ENCODE measurements around the gene WWC2. TPM values are rescaled to one million over a fixed set of nuclear protein-coding genes. Genes with fewer than 3 reads are reported as not detected.

WWC2 gene
- total RNA-seq, 1 experiment from 2014 or later, result 39.1 TPM

- H3K4me2 ChIP-seq (ENCODE audit: low read length), result no peak overlapping the region
- no peak overlapping the region for H3K27ac ChIP-seq (ENCODE audit: low read depth, low read length)
- no peaks in the 10 kb centered on the region for H3K4me1 ChIP-seq (ENCODE audit: control insufficient read depth in 1 of 2, insufficient read depth in 2 of 2, low read length in 2 of 2)
- BruUV-seq (replicated peaks), result no TSS peak
- ChIA-PET RAD21 (ENCODE audit: low non-redundant PET in 1 of 2, low total read pairs in 2 of 2, uncharacterized antibody in 2 of 2, unreplicated experiment in 2 of 2) (no interaction called here), CTCF (no interaction called here), POLR2A (no interaction called here)
- H3K4me3 ChIP-seq (replicated peaks in 1 of 2; ENCODE audit: low read depth in 1 of 2, low read length in 2 of 2), result no peak overlapping the region
- DNase-seq (ENCODE audit: low read depth, low spot score) (no peak), ATAC-seq (no peak)
- H4K20me1 ChIP-seq (ENCODE audit: insufficient read depth), result peaks cover 2% of the 10 kb centered on the region
- no peaks in the 10 kb centered on the region for H3K27me3 ChIP-seq (ENCODE audit: insufficient read depth, low read length)
- no peaks in the 10 kb centered on the region for H3K9me3 ChIP-seq (ENCODE audit: control insufficient read depth in 1 of 2, insufficient read depth in 1 of 2, low read depth in 1 of 2, low read length in 2 of 2)
- no peak overlapping the region for H3K9ac ChIP-seq (ENCODE audit: low read length)
- no peaks in the 10 kb centered on the region for H3K9me2 ChIP-seq (ENCODE audit: insufficient read depth)
- H3K79me2 ChIP-seq (ENCODE audit: insufficient read depth, low read length), result no peaks in the 10 kb centered on the region
- TF ChIP-seq MAX (IDR thresholded peaks at IDR 0.05), result no peak
- TF ChIP-seq ZFX (IDR thresholded peaks at IDR 0.05), result no peak
- TF ChIP-seq POLR2AphosphoS5 (IDR thresholded peaks at IDR 0.05; ENCODE audit: low read depth, low read length), result no peak
- TF ChIP-seq ELF1 (IDR thresholded peaks at IDR 0.05; ENCODE audit: borderline replicate concordance, low read depth), result no peak
- no peak for TF ChIP-seq JUND (IDR thresholded peaks at IDR 0.05)
- no peak for TF ChIP-seq SIN3A (IDR thresholded peaks at IDR 0.05; ENCODE audit: low read depth)
- TF ChIP-seq ZNF274 (IDR thresholded peaks at IDR 0.05; ENCODE audit: low read depth, low read length), result no peak
- TF ChIP-seq POLR2A (IDR thresholded peaks at IDR 0.05; ENCODE audit: borderline replicate concordance, extremely low read depth, insufficient read depth, insufficient read length), result no peak
- TF ChIP-seq EZH2phosphoT487 (IDR thresholded peaks at IDR 0.05; ENCODE audit: borderline replicate concordance), result no peak
- TF ChIP-seq YY1 (IDR thresholded peaks at IDR 0.05; ENCODE audit: extremely low read depth, insufficient replicate concordance, low read depth, low read length), result no peak
- TF ChIP-seq TCF7L2 (IDR thresholded peaks at IDR 0.05; ENCODE audit: borderline replicate concordance, extremely low read depth, insufficient read depth, insufficient read length), result no peak
- TF ChIP-seq, protein P1, sequence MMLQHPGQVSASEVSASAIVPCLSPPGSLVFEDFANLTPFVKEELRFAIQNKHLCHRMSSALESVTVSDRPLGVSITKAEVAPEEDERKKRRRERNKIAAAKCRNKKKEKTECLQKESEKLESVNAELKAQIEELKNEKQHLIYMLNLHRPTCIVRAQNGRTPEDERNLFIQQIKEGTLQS (IDR thresholded peaks at IDR 0.05), result no peak
- no peak for TF ChIP-seq CBX3 (IDR thresholded peaks at IDR 0.05; ENCODE audit: low read depth)
- TF ChIP-seq SRF (IDR thresholded peaks at IDR 0.05; ENCODE audit: low read depth), result no peak
- no peak for TF ChIP-seq SP1 (IDR thresholded peaks at IDR 0.05; ENCODE audit: low read depth)
- TF ChIP-seq RAD21 (IDR thresholded peaks at IDR 0.05; ENCODE audit: low read depth), result no peak
- TF ChIP-seq, protein P2, sequence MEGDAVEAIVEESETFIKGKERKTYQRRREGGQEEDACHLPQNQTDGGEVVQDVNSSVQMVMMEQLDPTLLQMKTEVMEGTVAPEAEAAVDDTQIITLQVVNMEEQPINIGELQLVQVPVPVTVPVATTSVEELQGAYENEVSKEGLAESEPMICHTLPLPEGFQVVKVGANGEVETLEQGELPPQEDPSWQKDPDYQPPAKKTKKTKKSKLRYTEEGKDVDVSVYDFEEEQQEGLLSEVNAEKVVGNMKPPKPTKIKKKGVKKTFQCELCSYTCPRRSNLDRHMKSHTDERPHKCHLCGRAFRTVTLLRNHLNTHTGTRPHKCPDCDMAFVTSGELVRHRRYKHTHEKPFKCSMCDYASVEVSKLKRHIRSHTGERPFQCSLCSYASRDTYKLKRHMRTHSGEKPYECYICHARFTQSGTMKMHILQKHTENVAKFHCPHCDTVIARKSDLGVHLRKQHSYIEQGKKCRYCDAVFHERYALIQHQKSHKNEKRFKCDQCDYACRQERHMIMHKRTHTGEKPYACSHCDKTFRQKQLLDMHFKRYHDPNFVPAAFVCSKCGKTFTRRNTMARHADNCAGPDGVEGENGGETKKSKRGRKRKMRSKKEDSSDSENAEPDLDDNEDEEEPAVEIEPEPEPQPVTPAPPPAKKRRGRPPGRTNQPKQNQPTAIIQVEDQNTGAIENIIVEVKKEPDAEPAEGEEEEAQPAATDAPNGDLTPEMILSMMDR (IDR thresholded peaks at IDR 0.05 in 2 of 3, conservative IDR thresholded peaks at IDR 0.05 in 1 of 3; ENCODE audit: borderline replicate concordance in 1 of 3, insufficient read depth in 1 of 3, low read depth in 2 of 3, low read length in 2 of 3), result no peak
- no peak for TF ChIP-seq FOSL1 (IDR thresholded peaks at IDR 0.05; ENCODE audit: low read depth)
- no peak for TF ChIP-seq EGR1 (IDR thresholded peaks at IDR 0.05; ENCODE audit: low read depth)
- no peak for TF ChIP-seq ZBTB33 (IDR thresholded peaks at IDR 0.05; ENCODE audit: extremely low read depth, insufficient replicate concordance, low read length)
- no peaks in the 10 kb centered on the region for H3K36me3 ChIP-seq (ENCODE audit: control insufficient read depth in 1 of 2, insufficient read depth in 2 of 2, low read length in 2 of 2)
- intact Hi-C loops (cut with micrococcal nuclease), result no loop called here
- no peak overlapping the region for H2AFZ ChIP-seq (ENCODE audit: low read depth, low read length, poor library complexity, severe bottlenecking)
Measured at GRCh38 chr4:183211533-183211932, 112.5 kb downstream of the WWC2 start.
